Urothelium cell line (cell line): Measurements from ENCODE around the gene FEM1C.

Experiments used
- DNase-seq: peaks from one replicate; pipeline ENCODE4 v3.0.0; 2011; ENCODE audit warnings: low spot score, mixed read lengths
- FAIRE-seq: peaks from 2 replicates; lab custom pipeline; 2011; peaks lifted over from hg19 to GRCh38; lab: Jason Lieb, UNC

The FEM1C gene, protein sequence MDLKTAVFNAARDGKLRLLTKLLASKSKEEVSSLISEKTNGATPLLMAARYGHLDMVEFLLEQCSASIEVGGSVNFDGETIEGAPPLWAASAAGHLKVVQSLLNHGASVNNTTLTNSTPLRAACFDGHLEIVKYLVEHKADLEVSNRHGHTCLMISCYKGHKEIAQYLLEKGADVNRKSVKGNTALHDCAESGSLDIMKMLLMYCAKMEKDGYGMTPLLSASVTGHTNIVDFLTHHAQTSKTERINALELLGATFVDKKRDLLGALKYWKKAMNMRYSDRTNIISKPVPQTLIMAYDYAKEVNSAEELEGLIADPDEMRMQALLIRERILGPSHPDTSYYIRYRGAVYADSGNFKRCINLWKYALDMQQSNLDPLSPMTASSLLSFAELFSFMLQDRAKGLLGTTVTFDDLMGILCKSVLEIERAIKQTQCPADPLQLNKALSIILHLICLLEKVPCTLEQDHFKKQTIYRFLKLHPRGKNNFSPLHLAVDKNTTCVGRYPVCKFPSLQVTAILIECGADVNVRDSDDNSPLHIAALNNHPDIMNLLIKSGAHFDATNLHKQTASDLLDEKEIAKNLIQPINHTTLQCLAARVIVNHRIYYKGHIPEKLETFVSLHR

DNA sequence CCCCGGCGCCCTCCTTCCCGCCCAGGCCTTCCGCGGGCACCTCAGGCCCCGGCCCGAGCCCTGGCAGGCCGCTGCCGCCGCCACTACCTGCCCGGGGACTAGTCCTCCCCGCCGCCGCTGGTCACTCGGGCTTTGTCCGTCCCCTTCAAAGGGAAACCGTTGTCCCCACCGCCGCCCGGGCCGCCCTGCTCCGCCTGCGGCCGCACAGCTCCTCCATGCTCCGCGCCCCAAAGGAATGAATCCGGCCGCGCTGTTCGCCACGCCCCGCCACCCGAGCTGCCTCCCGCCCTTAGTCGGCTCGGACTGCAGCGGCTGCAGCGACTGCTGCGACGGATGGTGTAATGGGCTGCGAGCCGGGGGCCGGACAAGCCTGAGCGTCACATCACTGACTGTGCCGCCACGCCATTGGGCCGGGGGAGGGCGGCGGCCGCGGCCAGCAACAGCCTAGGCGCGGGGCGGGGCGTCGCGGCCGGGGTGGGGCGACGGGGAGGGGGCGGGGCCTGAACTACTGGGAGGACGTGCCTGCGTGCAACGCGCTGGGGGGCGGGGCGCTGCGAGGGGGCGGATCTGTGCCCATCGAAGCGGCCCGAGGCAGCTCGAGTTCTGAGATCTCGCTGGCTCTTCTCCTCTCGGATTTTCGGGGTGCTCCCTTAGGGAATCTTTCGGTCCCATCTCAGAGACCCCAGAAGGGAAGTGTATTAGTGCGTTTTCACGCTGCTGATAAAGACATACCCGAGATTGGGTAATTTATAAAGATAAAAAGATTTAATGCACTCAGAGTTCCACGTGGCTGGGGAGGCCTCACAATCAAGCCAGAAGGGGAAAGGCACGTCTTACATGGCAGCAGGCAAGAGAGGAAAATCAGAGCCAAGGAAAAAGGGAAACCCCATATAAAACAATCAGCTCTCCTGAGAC, at the start of gene FEM1C:
FEM1C (minus strand) TSS at position 340 of the 915 bp plus-strand sequence. CDS start 1,282 bp downstream, outside the sequence.
- peak; percentile 95 for FAIRE-seq

DNA sequence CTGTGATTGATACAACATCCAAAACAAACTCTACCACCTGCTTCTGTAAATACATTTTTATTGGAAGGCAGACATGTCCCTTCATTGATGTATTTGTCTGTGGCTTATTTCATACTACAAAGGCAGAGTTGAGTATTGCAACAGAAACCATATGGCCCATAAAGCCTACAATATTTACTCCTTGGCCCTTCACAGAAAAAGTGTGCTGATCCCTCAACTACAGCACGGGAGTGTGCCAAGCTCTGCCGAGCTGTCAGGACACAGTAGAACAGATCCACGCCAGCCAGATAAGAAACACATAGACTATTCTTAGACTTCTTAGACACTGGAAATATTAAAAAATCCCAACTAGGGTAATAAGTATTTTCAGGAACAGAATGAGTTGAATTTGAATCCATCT, 44.5 kb upstream of the FEM1C start:
- DNase-seq (no peak), FAIRE-seq (no peak)

More for the DNA sequence above, at the start of gene FEM1C:
- peak; percentile 98 for DNase-seq

DNA sequence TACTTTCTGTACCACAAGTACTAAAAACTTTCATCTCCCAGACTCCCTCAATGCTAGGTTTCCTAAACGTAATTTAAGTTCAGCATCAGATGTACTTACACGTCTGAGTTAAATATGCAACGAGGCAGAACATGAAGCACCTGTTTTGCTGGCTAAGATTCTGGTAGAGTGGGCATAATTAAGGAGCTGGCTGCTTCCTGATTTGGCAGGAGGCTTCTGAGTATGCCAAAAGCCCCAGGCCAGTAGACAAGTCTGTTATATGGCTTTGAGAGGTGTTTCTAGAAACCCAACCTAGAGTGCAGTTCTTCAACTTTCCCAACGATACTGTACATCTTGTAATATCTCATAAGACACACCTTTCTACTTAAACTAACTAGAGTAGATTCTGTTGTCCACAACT, 44.1 kb upstream of the FEM1C start:
- DNase-seq (no peak), FAIRE-seq (no peak)

DNA sequence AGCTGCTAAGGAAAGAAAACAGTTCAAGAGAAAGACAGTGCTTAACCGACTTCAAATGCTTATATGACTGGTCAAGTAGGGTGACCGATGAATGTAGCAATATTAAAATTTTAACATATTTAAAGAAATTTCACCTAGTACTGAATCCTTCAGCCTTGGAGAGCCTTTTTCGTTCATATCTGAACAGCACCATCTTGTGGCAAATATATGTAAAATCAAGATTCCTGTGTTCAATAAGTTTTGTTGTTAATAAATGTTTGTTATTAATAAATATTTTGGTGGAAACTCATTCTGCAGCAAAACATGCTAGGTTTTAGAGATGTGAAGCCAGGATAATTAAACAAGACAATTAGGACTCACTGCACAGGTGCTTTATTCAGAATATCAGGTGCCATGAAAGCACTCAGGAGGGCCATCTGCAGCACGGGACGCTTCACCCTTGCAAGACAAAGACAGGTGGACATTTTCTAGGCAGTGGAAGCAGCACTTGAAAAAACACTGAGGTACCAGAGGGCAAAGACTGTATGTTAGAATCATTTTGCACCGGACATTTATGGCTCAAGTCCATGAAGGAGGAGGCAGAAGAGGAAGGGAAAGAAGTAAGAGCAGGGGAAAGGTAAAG, 42.1 kb upstream of the FEM1C start:
- FAIRE-seq, result no peak
- DNase-seq, result no peak

DNA sequence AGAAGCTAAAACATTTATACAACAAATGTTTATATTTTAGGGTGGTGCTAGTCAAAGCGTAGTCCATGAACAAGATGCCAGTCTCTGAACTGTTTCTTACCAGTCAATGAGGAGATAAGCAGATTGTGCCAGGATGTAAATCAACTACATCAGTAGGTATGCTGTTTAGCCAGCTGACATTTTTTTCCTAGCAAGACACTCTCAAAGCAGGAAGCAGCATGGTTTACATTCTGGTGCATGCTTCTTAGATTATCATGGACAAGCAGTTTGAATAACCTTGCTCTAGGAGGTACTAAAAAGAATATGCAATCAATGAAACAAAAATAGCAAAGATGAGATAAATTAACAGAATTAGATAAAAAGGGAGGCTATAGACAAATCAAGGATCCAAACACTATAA, 40.7 kb upstream of the FEM1C start:
- DNase-seq, result no peak
- no peak for FAIRE-seq

DNA sequence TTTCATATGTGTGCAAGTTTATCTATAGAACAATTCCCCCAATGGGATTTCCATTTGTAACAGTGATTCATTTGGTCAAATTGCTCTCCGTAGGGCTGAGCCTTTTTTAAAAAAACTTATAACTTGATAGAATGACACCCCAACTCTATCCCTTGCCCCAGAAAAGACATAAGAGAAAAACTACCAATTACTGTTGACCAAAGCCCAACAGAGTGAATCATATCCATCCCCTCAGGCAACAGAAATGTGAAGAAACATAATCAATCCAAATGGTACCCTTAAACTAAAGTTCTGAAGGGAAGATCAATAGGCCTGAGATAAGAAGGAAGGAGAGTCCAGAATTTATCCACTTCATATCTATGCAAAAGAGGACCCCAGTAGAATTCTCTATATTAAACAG, 39.9 kb upstream of the FEM1C start:
- FAIRE-seq, result no peak

DNA sequence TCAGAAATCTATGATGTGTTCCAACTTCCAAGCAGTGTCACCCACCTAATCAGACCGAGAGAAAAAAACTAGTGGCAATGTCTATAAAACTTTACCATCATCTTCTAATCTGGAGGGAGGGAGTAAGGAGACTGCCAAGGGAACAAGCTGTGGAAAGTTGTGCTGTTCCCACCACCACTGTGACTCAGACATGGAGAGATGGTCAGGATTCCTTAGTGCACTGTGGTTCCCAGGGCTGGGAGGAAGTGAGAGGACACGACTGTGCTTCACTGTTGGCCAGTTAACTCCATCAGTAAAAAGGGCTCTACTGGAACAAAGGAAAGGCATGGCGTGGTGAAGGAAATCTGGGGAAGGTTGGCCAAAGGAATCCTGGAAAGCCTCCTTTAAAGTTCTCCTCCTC, 38.9 kb upstream of the FEM1C start:
- peak; percentile 25 for DNase-seq
- no peak for FAIRE-seq

More for the DNA sequence above, 39.9 kb upstream of the FEM1C start:
- no peak for DNase-seq

DNA sequence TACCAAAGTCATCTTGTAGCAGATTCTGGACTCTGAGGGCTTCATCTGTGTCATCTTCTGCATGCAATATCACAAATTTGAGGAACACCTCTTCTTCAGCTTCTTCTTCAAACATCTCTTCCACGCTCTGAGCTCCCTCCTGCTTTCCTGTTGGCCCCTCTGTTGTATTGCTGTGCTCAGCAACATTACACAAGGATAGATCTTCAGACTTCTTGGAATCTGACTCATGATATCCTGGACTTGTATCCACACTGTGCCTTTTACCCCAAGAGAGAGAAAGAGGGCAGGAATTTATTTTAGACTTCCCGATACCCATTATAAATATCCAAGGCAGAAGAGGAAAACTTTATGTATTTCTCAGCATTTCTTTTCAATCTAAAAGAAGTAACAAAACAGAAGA, 36.4 kb upstream of the FEM1C start:
- FAIRE-seq, result no peak
- no peak for DNase-seq

DNA sequence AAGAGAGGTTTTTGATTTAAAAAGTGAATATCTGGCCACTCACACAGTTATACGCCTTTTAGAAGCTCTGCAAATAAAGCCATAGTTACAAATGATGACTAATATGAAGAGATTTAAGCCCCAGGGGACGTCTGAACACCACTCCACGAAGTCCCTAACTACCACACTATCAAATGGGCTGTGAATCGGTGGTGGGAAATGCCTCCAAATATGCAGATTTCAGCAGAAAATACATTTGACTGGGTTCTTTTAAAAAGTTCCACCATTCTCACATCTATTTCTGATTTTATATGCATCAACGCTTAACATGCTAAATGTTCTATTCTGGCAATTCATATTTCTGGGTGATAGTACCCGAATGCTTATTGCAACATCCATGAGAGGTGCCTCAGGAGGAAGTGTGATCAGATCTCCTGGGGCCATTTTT, 35.2 kb upstream of the FEM1C start:
- FAIRE-seq, result no peak
- no peak for DNase-seq

DNA sequence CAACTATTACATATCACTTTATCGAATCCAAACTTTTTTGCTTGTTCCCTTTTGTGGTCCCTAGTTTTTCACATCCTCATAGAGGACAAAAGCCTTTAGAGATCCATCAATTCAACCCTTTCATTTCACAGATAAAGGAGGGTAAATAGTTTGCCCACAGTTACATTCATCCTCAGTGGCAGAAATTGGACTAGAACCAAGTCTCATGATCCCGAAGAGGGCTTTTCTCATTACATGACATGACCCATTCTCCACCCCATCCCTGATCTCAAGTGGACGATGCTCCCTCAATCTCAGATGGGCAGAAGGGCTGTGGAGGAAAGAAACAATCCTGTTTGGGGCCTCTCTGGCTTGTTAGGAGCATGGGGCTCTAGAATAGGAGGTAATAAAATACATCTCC, 34.6 kb upstream of the FEM1C start:
- no peak for DNase-seq

DNA sequence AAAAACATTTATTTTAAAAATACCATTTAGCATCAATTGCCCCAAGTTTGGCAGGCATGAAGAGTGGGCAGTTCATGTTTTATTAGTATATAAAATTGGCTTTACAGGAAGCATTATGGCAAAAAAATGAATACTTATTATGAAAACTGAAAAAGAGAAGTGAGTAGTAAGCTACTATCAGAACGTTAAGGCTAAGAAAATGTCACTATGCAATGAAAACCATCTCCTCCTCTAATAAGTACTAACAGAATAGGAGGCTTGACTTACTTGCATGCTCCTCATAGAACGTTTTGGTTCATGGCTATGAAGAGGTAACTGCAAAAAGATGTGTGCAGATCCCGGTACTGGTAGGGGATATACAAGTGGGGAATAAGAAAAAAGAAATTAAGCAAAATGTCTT, 34.1 kb upstream of the FEM1C start:
- FAIRE-seq (no peak), DNase-seq (no peak)

More for the DNA sequence above, 34.6 kb upstream of the FEM1C start:
- FAIRE-seq, result no peak

DNA sequence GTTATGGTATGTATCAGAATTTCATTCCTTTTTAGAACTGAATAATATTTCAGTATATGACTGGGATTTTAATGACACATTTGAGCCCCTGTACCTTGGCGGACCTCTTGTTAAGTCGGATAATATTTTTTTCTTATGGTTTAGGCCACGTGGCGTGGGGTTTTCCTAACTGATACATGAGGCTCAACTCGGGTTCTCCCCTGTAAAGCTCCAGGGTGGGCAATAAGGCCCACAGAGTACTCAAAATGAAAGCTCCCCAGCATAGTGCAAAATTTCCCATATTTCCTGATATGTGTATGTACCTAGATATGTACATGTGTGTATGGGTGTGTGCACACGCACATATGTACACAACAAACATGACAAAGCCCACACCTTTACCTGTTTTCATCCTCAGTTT, 33.2 kb upstream of the FEM1C start:
- no peak for FAIRE-seq
- DNase-seq, result no peak

DNA sequence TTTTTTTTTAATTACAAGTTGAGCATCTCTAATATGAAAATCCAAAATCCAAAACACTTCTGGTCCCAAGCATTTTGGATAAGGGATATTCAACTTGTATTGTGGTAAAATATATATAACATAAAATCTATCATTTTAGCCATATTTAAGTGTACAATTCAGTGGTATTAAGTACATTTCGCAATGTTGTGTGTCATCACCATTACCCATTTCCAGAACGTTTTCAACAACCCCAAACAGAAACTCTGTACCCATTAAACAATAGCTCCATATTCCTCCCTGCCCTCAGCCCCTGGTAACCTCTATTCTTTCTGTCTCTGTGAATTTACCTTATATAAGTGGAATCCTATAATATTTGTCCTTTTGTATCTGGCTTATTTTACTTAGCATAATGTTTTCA, 32.8 kb upstream of the FEM1C start:
- DNase-seq, result no peak
- FAIRE-seq, result no peak

DNA sequence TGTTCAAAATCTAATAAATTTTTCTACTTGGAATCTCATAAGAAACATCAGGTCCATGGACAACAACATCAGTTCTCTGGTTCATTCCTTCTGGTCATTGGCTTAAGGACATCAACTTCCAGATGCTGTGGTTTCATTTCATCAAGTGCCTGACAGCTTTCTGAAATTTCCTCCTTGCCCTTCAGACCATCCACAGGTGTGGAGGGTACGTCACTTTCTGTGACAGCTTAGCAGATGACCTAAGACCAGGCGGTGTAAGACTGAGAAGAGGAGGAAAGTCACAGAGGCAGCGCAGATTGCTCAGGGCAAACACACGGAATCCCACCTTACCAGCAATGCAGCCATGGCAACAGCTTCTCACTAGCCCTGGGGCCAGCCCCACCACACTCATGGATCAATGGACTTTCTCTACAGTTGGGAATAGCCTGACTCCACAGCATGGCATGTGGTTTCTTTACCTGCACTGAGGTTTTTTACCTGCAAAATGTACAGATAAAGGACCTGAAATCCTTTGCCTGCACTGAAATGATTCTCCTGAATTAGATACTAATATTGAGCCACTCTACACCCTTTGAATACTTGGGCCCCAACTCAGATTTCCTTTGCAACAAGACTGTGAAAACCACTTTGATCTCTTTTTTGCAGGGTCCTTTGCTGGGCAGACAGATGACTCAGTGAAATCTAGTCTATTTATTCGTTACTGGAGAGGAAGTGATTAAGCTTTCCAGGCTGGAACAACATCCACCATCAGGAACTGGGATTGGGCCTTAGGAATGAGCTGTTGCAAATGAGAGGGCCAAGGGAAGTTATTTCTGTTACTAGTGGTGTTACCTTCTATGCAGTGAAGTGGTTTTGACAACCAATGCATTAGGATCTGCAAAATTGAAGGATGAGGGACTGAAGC, 30.8 kb upstream of the FEM1C start:
- DNase-seq (no peak), FAIRE-seq (no peak)

DNA sequence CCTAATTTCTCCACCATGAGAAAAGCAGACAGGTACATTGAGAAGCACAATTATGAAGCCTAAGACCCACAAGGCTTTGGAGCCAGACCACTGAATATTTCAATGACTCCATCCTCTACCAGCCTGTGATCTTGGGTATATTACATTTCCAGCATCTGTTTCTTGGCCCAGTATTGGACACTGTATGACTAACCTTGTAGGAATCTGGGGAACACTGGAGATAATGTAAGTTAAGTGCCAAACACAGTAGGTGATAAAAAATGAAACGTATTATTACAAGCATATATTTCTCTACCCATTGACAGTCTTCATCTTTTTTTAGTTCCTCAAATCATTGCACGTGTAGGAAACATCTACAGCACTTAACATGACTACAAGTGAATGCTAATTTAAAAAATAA, 28.6 kb upstream of the FEM1C start:
- FAIRE-seq (no peak), DNase-seq (no peak)

DNA sequence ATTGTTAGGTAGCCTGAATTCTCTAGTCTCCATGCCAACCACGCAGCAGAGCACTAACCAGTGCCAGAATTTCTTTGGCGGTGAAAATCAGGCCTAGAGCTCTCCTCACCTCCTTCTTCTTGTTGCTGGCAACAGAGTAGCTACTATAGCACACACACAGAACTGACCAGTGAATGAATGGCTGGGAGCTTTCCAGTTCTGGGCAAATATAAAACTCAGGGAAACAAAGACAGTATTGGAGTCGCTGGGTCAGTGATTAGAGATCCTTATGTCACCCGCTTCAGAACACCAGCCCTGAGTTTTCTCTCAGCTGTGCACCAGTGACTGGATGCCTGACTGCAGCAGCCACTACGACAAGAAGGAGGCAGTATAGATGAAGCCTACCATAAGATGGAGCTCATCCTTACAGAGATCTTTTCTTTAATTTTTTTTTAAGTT, 26.9 kb upstream of the FEM1C start:
- DNase-seq (no peak), FAIRE-seq (no peak)

DNA sequence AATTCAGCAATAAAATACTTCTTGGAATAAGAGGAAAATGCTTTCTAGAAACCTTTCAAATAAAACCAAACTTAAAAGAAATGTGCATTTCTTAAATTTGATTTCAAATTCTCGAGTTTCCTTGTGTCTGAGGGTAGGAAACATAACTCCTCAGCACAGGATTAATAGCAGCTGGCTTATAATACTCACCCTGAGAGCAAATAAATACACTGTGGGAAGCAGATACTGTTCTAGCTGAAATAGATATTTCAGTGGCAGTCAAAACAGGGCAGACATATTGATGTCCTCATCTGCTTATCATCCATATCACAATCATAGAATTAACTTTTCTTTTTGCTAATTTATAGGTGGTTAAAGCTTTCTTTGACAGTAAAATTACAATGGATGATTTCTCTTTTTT, 24.1 kb upstream of the FEM1C start:
- DNase-seq (no peak), FAIRE-seq (no peak)

DNA sequence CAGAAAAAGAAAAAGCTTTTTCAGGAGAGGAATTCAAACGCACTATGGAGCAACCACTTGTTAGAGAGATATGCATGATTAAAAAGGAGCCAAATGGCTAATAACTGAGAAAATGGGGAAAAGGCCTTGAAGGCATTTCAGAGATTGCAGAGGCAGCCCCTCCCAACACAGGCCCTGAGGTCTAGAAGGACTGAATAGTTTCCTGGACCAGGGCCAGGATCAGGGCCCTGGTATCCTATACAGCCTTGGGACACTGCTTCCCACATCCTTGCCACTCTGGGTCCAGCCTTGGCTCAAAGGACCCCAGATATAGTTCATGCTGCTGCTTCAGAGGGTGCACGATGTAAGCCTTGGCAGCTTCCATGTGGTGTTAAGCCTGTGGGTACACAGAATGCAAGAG, 20.7 kb upstream of the FEM1C start:
- no peak for FAIRE-seq

DNA sequence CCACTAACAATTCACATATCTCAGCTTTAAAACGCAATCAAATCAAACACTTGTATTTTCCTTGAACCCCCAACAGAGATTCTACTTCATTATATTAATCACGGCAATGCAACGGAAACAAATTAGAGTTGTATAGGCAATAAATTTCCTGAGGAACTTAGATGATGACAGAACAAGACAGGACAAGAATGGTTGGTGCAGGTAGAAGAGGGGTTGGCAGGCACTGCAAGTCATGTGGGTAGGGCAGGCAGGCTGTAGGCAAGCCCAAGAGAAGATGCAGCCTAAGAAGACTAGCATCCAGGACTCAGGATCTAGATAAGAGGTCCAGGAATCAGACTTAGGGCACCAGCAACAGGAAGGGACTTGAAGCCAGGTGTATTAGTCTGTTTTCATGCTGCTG, 16.6 kb upstream of the FEM1C start:
- FAIRE-seq, result no peak

More for the DNA sequence above, 20.7 kb upstream of the FEM1C start:
- DNase-seq, result no peak

DNA sequence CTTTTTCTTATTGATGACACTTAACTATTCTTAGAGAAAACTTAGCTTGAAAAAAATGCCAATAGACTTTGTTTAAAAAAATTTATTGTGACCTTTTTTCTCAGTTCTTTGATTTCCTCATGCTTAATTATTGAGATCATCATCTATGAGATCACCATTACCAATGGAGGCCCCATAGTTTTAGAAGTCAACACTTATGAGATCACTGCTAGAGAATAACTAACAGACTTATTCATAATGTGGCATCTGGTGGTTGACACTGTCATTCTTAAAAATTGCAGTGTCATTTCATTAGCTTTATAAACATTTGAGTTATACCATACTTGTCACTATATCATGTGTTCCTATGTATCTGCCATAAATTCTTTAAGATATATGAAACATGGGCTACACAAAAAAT, 14.9 kb upstream of the FEM1C start:
- no peak for FAIRE-seq

More for the DNA sequence above, 16.6 kb upstream of the FEM1C start:
- no peak for DNase-seq

More for the DNA sequence above, 14.9 kb upstream of the FEM1C start:
- DNase-seq, result no peak
